Posterior cingulate gyrus (tissue), 11 donors: ENCODE data around the gene RNF121.
A peak's percentile ranks its signal among the peaks of the same experiment; 100 is the strongest.

Experiments
- DNase-seq, 10 donors: peaks; one replicate each; pipeline versions ENCODE4 v3.0.0 to v3.0.0-alpha.2; 2020 to 2021; ENCODE audit warnings: mixed read lengths in 3 of 10
- intact Hi-C: fragments of 100-400 bp; cut with DNase I; formaldehyde crosslinking; loops from one replicate; pipeline ENCODE4 v1.15.1; 2023

Gene RNF121

DNA sequence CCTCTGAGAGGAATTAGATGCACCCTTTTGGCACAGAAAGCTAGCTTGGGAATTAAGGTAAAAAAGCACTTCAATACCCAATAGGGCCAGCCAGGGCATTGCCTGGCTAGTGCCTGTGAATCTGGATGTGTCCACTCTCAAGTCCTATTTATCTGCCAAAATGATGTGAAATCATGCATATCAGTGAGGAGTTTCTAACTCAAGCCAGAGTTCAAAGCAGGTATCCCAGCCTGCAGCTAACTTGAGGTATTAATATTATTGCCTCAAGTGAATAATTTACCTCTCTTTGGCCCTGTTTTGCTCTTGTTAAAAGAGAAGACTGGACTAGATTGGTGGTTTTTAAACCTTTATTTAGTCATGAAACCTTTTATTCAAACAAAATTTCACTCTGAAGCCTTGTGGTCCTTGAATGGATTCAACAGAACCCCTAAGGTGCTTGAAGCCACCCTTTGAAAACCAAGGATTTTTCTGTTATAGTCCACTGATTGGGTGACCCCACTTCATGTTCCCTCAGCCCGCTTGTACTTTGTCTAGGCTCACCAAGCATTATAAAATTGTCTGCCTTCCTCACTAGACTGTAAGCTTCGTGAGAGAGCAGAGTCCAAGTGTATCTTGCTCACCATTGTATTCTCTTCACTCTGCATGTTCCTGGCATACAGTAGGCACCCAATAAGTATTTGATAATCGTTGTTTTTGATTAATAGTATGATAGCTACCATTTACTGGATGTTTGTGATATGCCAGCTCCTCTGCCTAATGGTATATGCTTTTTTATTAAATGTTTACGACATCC lies 4.5 kb downstream of the RNF121 start:
- DNase-seq, result no peak
- intact Hi-C loops, result no loop called here

DNA sequence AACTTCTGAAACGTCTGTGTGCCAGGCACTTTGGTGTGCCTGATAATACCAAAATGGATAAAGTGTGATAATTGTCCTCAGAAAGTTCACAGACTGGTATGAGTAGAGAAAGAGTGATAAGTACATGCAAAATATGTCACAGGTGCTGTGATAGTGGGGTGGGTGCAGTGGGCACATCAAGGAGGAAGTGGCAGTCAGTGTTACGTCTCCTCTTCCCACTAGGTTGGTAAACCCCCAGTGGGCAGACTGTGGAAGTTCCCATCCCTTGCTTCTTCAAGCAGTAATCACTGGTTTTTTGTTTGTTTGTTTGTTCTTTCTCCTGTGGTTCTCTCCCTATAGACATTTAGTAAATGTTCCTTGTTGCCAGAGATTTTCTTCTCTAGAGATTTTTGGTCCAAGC lies 5.4 kb downstream of the RNF121 start:
- intact Hi-C loops, result no loop called here
- no peak for DNase-seq

DNA sequence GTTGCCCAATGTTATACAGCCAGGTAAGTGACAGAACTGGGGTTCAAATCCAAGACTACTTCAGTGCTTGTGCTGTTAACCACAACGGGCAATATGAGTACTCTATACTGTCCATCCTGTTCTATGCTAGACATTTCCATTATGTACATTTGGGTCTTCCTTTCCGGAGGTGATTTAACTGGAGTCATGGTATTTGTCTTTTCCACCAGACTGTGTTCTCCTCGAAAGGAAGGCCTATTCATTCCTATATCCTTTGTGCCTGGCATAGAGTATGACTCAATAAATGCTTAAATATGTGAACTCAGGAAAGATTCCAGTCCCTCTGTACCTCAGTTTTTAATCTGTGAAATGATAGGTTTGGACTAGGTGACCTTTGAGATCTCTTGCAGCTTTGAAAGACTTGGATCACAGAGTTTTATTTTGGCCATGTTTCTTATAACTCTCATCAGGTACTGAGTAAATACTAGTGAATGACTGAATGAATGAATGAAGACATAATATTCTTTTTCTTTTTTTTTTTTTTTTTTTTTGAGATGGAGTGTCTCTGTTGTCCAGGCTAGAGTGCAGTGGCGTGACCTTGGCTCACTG lies 6.6 kb downstream of the RNF121 start:
- DNase-seq, result no peak
- intact Hi-C loops, result no loop called here

DNA sequence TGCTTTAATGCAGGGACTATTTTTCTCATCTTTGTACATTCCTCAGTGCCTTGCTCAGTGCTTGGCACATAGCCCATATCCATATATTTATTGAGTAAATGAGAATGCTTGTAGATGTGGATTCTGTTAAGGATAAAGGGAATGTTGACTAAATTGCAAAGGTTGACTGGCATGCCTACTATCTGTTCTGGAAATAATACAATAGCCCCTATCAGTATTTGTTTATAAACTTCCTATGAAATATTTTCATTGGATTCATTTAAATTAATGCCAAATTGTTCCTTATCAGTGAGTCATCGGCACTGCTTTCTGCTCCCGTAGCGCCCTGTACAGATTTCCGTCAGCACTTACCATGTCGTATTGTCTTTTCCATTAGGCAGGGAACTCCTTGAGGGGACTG lies 8.0 kb downstream of the RNF121 start:
- intact Hi-C loops, result no loop called here

DNA sequence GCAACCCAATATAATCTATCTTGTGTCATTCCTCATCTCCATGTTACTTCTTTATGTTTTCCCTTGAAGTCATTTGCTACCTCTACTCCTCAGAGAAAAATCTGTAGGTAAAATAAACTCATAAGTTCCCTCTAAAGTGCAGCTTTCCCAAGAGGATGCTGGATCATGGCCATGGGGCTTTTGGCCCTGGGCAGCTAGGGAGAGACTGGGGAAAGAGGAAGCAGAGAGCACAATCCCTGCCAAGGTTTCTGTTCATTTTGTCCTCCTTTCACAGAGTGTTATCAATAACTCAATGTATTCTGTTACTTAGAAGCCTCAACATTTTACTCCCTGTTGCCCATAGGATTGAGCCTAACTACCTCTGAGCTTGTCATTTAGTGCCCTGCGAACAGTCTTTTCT lies 9.0 kb downstream of the RNF121 start:
- intact Hi-C loops, result no loop called here
- no peak for DNase-seq

More for the DNA sequence above, 8.0 kb downstream of the RNF121 start:
- no peak for DNase-seq

DNA sequence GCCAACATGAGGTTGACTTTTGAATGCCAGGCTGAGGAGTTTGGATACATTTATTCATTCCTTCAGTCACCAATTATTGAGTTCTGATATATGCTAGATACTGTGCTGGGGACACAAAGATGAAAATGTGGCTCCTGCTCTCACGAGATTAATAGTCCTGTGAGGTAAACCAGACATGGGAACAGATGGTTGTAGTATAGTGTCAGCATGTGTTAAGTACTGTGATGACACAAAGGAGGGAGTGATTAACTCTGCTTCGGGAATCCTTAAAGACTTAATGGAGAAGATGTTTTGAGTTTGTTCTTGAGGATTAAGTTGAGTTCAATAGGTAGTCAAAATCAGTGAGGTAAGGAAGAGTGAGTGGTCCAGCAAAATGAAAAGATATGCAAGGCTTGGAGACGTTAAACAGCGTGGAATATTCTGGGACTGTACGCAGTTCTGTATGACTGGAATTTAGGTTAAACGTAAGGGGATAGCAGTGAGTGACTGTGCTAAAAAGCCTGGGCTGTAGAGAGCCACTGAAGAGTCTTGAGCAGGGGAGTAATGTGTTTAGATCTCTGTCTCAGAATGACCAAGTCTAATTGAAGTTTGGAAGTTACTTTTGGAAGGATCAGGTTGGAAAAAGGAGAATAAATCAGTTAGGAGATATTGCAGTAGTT lies 11.8 kb downstream of the RNF121 start:
- no peak for DNase-seq
- intact Hi-C loops, result no loop called here

DNA sequence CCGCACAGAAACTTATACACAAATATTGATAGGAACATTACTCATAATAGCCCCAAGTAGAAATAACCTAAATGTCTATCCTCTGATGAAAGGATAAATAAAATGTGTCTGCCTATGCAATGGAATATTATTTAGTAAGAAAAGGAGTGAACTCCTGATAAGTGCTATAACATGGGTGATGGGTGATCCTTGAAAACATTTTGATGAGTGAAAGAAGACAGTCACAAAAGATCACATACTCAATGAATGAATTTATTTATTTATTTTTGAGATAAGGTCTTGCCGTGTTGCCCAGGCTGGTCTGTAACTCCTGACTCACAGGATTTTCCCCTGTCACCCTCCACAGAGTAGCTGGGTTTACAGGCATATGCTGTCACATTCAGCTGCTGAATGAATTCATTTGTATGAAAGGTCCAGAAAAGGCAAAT lies 17.3 kb downstream of the RNF121 start:
- intact Hi-C loops, result no loop called here
- DNase-seq, result no peak

DNA sequence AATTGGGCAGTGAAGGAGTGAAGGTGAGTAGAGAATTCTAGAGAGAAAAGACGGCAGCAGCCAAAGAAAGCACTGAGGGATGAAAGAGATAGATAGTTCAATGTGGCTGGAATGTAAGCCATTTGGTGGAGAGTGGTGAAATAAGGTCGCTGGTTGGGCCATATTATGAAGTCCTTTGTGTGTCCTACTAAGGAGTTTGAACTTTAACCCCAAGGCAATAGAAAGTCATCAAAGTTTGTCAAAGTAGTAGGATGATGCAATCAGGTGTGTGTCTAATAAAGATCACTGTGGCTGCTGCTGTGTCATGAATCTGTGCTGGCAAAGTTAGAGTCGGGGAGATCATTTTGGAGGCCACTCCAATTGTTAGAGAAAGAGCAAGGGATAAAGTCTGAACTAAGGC lies 18.7 kb downstream of the RNF121 start:
- intact Hi-C loops, result no loop called here
- DNase-seq, result no peak

DNA sequence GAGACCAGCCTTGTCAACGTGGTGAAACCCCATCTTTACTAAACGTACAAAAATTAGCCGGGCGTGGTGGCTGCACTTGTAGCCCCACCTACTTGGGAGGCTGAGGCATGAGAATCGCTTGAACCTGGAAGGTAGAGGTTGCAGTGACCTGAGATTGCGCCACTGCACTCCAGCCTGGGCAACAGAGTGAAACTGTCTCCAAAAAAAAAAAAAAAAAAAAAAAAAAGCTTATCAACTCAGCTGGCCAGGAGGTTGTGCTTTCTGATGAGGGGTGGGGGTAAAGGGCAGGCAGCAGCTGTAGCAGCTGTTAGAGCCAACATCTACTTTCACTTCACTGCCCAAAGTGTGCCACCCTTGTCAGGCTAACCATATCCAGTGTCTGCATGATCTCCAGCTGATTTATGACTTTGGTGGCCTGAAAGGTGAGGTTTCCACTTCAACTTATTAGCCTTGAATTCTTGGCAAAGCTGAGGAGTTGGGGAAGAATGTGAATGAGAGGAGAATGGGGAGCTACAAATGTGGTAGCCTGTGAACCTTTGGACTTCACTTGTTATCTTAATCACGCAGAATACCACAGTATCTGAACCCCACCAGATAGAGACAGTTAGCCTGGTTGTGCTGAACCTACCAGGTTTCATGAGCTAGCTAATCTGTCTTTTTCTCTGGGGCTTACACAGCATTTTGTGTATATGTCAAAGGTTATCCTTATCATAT lies 19.6 kb downstream of the RNF121 start:
- intact Hi-C loops, result no loop called here
- DNase-seq, result no peak

DNA sequence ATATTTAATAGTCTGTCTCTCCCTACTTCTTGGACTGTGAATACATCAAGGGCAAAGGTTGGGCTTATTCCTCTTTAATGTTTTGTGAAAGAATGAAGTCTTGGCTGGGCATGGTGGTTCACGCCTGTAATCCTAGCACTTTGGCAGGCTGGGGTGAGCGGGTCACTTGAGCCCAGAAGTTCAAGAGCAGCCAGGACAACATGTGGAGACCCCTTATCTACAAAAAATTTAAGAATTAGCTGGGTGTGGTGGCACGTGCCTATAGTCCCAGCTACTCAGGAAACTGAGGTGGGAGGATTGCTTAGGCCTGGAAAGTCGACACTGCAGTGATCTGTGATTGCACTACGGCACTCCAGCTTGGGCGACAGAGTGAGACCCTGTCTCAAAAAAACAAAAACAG lies 20.2 kb downstream of the RNF121 start:
- DNase-seq, result no peak
- intact Hi-C loops, result no loop called here

DNA sequence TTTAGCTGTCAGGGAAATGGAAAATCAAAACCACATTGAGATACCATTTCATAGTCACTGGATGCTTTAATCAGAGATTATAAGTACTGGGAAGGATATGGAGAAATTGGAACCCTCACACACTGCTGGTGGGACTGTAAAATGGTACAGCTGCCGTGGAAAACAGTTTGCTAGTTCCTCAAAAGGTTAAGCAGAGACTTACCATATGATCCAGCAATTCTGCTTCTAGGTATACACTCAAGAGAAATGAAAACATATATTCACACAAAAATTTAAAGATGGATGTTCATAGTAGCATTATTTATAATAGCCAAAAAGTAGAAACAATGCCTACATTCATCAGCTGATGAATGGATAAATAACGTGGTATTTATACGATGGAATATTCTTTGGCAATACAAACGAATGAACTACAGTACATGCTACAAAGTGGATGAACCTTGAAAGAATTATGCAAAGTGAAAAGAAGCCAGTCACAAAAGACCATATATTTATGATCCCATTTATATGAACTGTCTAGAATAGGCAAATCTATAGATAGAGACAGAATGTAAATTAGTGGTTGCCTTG lies 23.0 kb downstream of the RNF121 start:
- intact Hi-C loops, result no loop called here
- no peak for DNase-seq

DNA sequence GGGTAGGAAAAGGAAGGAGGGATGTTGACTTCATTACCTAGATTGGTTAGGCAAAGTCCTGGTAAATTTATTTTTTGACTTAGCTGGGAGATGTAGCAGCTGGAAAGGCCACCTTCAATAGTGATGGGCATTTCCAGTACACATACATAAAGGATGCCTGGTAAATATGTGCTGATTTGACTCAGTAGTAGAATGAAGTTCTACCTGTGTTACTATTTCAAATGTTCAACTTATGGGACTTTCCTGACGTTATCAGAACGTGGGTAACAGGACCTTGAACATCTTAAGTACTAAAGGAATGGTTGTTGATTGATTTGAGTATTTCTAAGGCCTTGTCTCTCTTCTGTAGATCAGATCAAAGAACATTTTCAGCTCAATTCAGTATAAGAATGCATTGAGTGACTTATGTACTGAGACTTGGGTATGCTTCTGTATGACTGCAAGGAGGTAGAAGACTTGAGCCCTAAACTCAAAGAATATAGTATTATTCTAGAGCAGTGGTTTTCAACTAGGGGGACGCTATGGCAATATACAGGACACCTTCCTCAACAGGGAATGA lies 27.1 kb downstream of the RNF121 start:
- DNase-seq, result no peak
- intact Hi-C loops, result no loop called here

DNA sequence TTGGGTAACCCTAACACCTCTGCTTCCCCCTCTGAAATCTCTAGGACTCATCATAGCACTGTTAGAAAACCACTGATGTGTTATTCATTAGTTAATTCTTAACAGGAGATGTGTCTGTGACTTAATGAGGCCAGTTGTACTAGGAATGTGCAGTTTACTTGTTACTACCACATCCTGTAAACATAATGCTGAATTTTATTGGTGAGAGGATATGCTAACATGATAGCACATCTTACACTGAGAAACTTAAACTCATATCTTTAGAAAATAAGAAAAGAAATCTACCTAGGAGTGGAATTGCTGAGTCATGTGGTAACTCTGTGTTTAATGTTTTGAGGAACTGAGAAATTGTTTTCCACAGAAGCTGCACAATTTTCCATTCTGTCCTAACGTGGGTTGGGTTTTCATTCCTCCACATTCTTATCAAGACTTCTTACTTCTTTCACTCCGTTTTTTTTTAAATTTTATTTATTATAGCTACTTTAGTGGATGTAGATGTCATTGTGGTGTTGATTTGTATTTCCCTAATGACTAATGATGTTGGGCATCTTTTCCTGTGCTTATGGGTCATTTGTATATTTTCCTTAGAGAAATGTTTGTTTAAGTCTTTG lies 33.7 kb downstream of the RNF121 start:
- no peak for DNase-seq
- intact Hi-C loops, result no loop called here

DNA sequence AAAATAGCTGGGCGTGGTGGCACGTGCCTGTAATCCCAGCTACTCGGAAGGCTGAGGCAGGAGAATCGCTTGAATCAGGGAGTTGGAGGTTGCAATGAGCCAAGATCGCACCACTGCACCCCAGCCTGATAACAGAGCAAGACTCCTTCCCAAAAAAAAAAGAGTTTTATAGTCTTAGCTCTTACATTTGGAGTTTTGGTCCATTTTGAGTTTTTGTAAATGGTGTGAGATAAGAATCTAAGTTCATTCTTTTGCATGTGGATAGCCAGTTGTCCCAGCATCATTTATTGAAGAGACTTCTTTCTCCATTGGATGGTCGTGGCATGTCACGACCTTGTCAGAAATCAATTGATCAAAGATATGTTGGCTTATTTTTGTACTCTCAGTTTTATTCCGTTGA lies 34.6 kb downstream of the RNF121 start:
- intact Hi-C loops, result no loop called here
- DNase-seq, result no peak

DNA sequence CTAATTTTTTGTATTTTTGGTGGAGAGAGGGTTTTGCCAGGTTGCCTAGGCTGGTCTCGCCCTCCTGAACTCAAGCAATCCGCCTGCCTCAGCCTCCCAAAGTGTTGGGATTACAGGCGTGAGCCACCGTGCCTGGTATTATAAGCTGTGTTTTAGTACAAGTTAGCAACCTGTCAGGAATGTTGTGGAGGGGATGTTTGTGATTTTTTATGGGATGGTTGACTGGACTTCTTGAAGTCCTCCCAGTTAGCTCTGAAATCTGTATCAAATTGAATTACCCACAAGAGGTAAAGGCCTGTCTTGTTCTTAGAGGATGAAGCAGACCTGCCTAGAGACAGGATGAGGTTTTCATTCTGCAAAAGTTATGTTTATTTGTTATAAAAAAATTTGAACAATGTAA lies 35.8 kb downstream of the RNF121 start:
- DNase-seq, result no peak
- intact Hi-C loops, result no loop called here

DNA sequence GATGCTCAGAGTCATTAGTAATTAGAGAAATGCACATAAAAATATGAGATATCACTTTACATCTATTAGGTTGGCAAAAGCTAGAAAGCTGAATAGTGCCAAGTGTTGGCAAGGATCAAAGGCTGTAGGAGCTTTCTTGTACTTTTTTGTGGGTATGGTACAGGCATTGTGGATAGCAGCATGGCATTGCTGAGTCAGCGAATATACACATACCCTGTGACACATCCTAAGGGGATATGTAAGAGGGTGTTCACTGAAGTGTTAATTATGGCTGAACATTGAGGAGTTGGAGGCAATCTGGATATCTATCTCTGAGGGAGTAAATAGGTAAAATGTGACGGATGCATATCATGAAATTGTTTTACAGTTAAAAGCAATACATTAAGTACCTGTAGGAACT lies 42.8 kb downstream of the RNF121 start:
- no peak for DNase-seq
- intact Hi-C loops, result no loop called here

DNA sequence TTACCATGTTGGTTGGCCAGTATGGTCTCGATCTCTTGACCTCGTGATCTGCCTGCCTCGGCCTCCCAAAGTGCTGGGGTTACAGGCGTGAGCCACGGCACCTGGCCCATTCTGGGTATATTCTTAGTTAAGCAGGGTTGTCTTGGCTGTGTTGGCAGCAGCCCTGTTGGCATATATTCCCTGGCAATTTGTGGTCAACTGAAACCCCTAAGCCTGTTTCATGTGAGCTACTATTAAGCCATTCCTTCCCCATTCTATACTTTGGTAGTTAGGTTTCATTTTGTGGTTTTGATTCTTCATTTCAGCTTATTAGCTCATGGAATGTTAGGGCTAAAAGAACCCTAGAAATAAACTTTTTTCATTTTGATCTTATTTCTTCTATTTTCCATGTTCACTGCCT lies 47.7 kb downstream of the RNF121 start:
- intact Hi-C loops, result loop anchor here (5.0 kb wide), 3 partner anchors 41 to 456 kb away; partner anchors contain the start of gene CLPB
- DNase-seq, result no peak

DNA sequence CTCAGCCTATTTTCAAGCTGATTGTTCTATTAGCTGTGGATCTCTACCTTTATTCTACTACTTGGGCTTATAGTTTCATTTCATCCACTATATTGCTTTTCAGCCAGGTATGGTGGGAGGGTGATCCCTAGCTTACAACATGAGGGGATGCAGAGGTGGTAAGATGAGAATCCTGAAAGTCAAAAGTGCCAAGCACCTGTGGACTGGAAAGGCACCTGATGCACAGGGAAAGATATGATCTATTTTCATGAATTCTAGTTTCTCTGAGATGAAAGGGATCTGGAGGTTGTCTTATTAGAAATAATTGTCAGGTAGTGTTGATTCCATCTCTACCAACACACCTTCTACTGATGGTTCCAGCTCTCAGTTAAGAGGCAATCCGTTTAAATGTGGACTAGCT lies 48.2 kb downstream of the RNF121 start:
- intact Hi-C loops, result loop anchor here (5.0 kb wide), 3 partner anchors 40 to 455 kb away; partner anchors contain the start of gene CLPB
- no peak for DNase-seq

DNA sequence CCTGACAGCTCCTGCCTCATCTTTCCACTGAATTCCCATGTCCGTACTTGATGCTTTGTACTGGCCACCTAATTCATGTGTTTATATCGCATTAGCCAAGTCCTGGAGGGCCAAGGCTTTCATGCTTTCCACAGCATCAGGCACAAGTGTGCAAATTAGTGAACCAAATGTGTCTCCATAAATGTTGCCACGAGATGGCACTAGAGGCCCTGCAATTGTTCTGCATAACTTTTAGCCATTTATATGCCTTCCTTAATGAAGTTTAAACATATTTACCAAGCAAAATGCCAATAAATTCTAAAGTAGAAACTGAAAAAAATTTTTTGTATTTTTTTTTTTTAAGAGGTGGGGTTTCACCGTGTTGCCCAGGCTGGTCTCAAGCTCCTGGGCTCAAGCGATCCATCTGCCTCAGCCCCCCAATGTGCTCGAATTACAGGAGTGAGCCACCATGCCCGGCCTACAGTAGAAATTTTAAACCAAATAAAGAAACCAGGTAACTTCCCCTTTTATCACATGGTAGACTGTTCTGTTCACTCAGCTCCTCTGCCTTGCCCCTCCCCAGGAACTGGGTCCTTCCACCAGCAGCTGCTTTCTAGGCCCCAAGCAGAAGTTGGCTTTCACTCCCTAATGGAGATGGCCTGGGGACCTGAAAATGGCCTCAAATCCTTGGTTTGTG lies 49.0 kb downstream of the RNF121 start:
- intact Hi-C loops, result loop anchor here (5.0 kb wide), 3 partner anchors 39 to 454 kb away; partner anchors contain the start of gene CLPB
- DNase-seq, result peak in 6 of 10 donors; percentile 19 to 86 (median 63)
